HepG2 (cell line): Measurements from ENCODE around the gene PGA4. TPM values are rescaled to one million over a fixed set of nuclear protein-coding genes. Genes with fewer than 3 reads are reported as not detected.

Source experiments
- ATAC-seq: fragments of 200-7000 bp; cut with Tn5 transposase; 3 replicates; pipeline ENCODE4 v1.9.1; 2020; ENCODE audit warnings: mild to moderate bottlenecking, moderate library complexity
- BruUV-seq: library from RNA; stranded (reverse); fragments of 400-500 nt; replicated peaks from 2 replicates; lab custom pipeline; 2021; lab: Mats Ljungman, UMichigan
- CTCF ChIA-PET: fragments of 300-600 bp; formaldehyde crosslinking; extraction: SDS; loops from one replicate; lab custom pipeline; 2021; ENCODE audit warnings: low total read pairs, inconsistent platforms, low intra/inter-chr PET ratio; lab: Yijun Ruan, JAX
- POLR2A ChIA-PET: fragments of 350-600 bp; sonication (Branson Sonifier 250); formaldehyde crosslinking; loops from one replicate; lab custom pipeline; 2020; ENCODE audit warnings: antibody characterized with exemption, inconsistent platforms; lab: Yijun Ruan, JAX
- DNase-seq: peaks from one replicate; pipeline ENCODE4 v3.0.0-alpha.2; 2015; ENCODE audit warnings: low spot score
- FAIRE-seq: peaks from 3 replicates; lab custom pipeline; 2011; peaks lifted over from hg19 to GRCh38; lab: Jason Lieb, UNC
- H2AFZ ChIP-seq: one replicate; pipeline ENCODE4 v1.6.1; 2011; ENCODE audit warnings: low read length, inconsistent platforms
- H3K27ac ChIP-seq: fragments of 300-600 bp; 3 replicates; pipeline ENCODE4 v1.8.0; 2011; ENCODE audit warnings: mixed run types, mild to moderate bottlenecking, mixed read lengths, low read length, inconsistent platforms; ENCODE audit not compliant: insufficient read depth; ENCODE audit errors: extremely low read length
- H3K27me3 ChIP-seq, 2 experiments: fragments of 200-600 bp in 1 of 2; 2 replicates in 1 of 2; 3 replicates in 1 of 2; pipeline versions ENCODE4 v1.6.0 to v1.8.0; 2011; ENCODE audit warnings: low read length in 2 of 2, mild to moderate bottlenecking in 2 of 2, moderate library complexity in 2 of 2, inconsistent platforms in 1 of 2; ENCODE audit not compliant: insufficient read depth in 2 of 2, control insufficient read depth in 1 of 2
- H3K36me3 ChIP-seq, 2 experiments: fragments of 200-600 bp in 1 of 2; replicated peaks in 1 of 2; 2 replicates in 1 of 2; 3 replicates in 1 of 2; pipeline versions ENCODE4 v1.5.1 to v1.8.0; 2011; ENCODE audit warnings: low read length in 2 of 2, inconsistent platforms in 1 of 2; ENCODE audit not compliant: insufficient read depth in 2 of 2, control insufficient read depth in 1 of 2
- H3K4me1 ChIP-seq: 2 replicates; pipeline ENCODE4 v1.5.1; 2012; ENCODE audit warnings: low read length, inconsistent platforms; ENCODE audit not compliant: insufficient read depth
- H3K4me2 ChIP-seq: 2 replicates; pipeline ENCODE4 v1.6.0; 2011; ENCODE audit warnings: low read depth, low read length, inconsistent platforms
- H3K4me3 ChIP-seq, 3 experiments: fragments of 200-600 bp in 1 of 3; sonication (generic), shearing (Covaris generic) in 1 of 3; replicated peaks in 1 of 3; 2 replicates each; pipeline ENCODE4 v1.5.1; 2011 to 2016; ENCODE audit warnings: low read length in 3 of 3, inconsistent platforms in 2 of 3, low read depth in 2 of 3, mild to moderate bottlenecking in 2 of 3, control low read depth in 1 of 3, mixed read lengths in 1 of 3; ENCODE audit not compliant: insufficient read depth in 1 of 3
- H3K79me2 ChIP-seq: one replicate; pipeline ENCODE4 v1.6.1; 2011; ENCODE audit warnings: low read length, inconsistent platforms; ENCODE audit not compliant: insufficient read depth
- H3K9ac ChIP-seq: 2 replicates; pipeline ENCODE4 v1.6.0; 2011; ENCODE audit warnings: mild to moderate bottlenecking, low read depth, low read length, inconsistent platforms; ENCODE audit not compliant: insufficient read depth
- H3K9me3 ChIP-seq: 2 replicates; pipeline ENCODE4 v1.5.1; 2012; ENCODE audit warnings: mild to moderate bottlenecking, low read length
- H4K20me1 ChIP-seq: 2 replicates; pipeline ENCODE4 v1.6.0; 2011; ENCODE audit warnings: inconsistent platforms, mild to moderate bottlenecking, low read length, moderate library complexity; ENCODE audit not compliant: insufficient read depth
- AGO2 ChIP-seq: fragments of 200-400 bp; formaldehyde crosslinking; optimal IDR thresholded peaks from 2 replicates; pipeline ENCODE3; 2017; ENCODE audit warnings: mild to moderate bottlenecking, low read depth, low read length, moderate library complexity
- GATAD1 ChIP-seq: IDR thresholded peaks from 2 replicates; pipeline ENCODE4 v1.6.1; 2016; ENCODE audit warnings: missing genetic modification reagents, missing compliant biosample characterization
- KMT2B ChIP-seq: IDR thresholded peaks from 2 replicates; pipeline ENCODE4 v1.6.1; 2016; ENCODE audit warnings: missing genetic modification reagents, missing compliant biosample characterization
- POLR2AphosphoS5 ChIP-seq: IDR thresholded peaks from 2 replicates; pipeline ENCODE4 v1.6.1; 2012; ENCODE audit warnings: low read depth, low read length
- RBM22 ChIP-seq: fragments of 200-400 bp; formaldehyde crosslinking; optimal IDR thresholded peaks from 2 replicates; pipeline ENCODE3; 2017; ENCODE audit warnings: mild to moderate bottlenecking, low read length, moderate library complexity
- ZNF121 ChIP-seq: sonication (generic); formaldehyde crosslinking; IDR thresholded peaks from 2 replicates; pipeline ENCODE4 v1.5.0; 2020; ENCODE audit warnings: mild to moderate bottlenecking, missing genetic modification reagents
- WGBS: methylation state at CpG from one replicate; pipeline ENCODE4 v1.1.6; 2017; ENCODE audit warnings: low lambda C conversion rate; 5-methylcytosine and 5-hydroxymethylcytosine counted together
- in situ Hi-C: cut with HindIII; loops from 2 replicates; pipeline ENCODE4 v1.10.0; 2017; ENCODE audit warnings: low pct_unique_long_range_greater_than_20kb; ENCODE audit not compliant: extremely low pct_ligation_motif_present
- intact Hi-C: fragments of 100-400 bp; cut with micrococcal nuclease; formaldehyde crosslinking; loops from one replicate; pipeline ENCODE4 v1.10.0; 2022; ENCODE audit not compliant: unreplicated experiment
- polyA plus RNA-seq, 8 experiments: library from polyadenylated mRNA; depleted of rRNA in 3 of 8; stranded (reverse) in 7 of 8; unstranded in 1 of 8; fragments of >200 nt; fragmentation: Illumina TruSeq in 4 of 8; extraction: Trizol in 4 of 8; gene quantifications; 2 replicates each; pipeline versions ENCODE4 v1.2.1 to v1.2.3, GENCODE V29; 2011 to 2016; ENCODE audit warnings: low read depth in 4 of 8, missing spikeins in 1 of 8, mixed read lengths in 1 of 8; ENCODE audit not compliant: insufficient read depth in 1 of 8
- total RNA-seq, 5 experiments: library from RNA; depleted of rRNA; stranded (reverse); fragments of >200 nt; fragmentation: Illumina TruSeq; extraction: Trizol; gene quantifications; 2 replicates each; pipeline ENCODE4 v1.2.3, GENCODE V29; 2016; ENCODE audit warnings: low read depth in 1 of 5
- TF ChIP-seq, protein P1 (sequence below): sonication (generic); formaldehyde crosslinking; IDR thresholded peaks from 2 replicates; pipeline ENCODE4 v1.9.0; 2021; ENCODE audit warnings: missing genetic modification reagents, borderline replicate concordance
- TF ChIP-seq, protein P2 (sequence below): sonication (generic); formaldehyde crosslinking; IDR thresholded peaks from 2 replicates; pipeline ENCODE4 v1.9.0; 2021; ENCODE audit warnings: missing genetic modification reagents, borderline replicate concordance

The PGA4 gene
- total and polyA plus RNA-seq, 2 of the 13 experiments (the other 11 are each of a cell fraction or from before 2014, with no cell fraction given): not detected

DNA sequence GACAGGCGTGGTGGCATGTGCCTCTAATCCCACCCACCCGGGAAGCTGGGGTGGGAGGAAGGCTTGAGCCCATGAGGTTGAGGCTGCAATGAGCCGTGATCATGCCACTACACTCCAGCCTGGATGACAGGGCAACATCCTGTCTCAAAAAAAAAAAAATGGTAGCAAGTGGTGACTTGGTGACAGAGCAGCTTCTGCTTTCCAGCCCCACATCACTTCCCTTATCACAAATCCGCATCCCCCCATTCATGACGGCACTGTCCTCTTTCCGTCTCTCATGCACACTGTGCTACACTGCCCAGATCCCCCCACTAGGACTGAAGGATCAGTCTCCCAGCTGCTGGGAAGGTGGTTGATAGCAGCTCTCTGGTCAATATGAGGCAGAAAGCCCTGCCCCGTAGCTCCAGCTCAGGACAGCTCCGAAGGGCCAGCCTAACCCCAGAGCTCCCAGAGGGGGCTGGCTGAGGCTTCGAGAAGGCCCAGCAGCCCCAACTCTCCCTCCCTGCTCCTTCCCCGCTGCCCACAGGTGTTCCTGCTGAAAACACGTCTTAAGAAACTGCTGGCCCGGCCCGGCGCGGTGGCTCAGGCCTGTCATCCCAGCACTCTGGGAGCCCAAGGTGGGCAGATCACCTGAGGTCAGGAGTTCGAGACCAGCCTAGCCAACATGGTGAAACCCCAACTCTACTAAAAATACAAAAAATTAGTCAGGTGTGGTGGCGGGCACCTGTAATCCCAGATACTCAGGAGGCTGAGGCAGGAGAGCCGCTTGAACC, 34.7 kb downstream of the PGA4 start:
- H4K20me1 ChIP-seq: peaks cover 5% of the 10 kb centered on the region; the same call in 1 of the 2 replicates
- H3K9ac ChIP-seq: no peak overlapping the region
- no peak overlapping the region for H3K4me3 ChIP-seq
- no TSS peak for BruUV-seq
- no peak overlapping the region for H3K4me2 ChIP-seq
- no peak for FAIRE-seq
- ChIA-PET CTCF (no interaction called here), POLR2A (no interaction called here)
- no peaks in the 10 kb centered on the region for H3K9me3 ChIP-seq
- H2AFZ ChIP-seq: no peak overlapping the region
- peaks cover 9 to 36% of the 10 kb centered on the region in 2 experiments for H3K36me3 ChIP-seq
- in situ Hi-C loops: no loop called here
- 98% methylated on average over 18 of the region's 18 CpGs for WGBS
- ATAC-seq: no peak
- intact Hi-C loops: loop anchor here (10.0 kb wide), 2 partner anchors 78 to 128 kb away; partner anchors contain the start of genes DDB1 and TKFC
- H3K4me1 ChIP-seq: no peaks in the 10 kb centered on the region
- no peaks in the 10 kb centered on the region for H3K27me3 ChIP-seq
- TF ChIP-seq RBM22 (peak; percentile 13), POLR2AphosphoS5 (peak; percentile 27; the same call in 1 of the 2 replicates), GATAD1 (no peak)
- H3K79me2 ChIP-seq: no peaks in the 10 kb centered on the region
- DNase-seq: no peak
- no peak overlapping the region for H3K27ac ChIP-seq

DNA sequence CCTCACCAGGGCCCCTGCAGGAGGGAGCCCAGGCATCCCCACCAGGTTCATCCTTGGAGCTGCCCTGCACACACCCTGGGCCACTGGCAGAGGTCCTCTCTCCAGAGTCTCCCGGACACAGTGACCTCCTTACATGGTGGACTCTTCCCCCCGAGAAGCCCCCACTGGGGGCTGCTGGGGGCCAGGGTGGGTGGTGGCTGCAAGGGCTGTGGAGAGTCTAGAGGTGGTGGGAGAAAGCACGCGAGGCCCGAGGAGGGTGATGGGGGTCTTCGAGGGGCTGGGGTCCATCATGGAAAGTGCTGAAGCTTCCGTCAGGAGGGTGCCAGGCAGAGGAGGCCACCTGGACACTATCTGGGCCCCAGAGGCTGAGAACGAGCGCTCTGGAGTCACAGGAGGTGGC, 36.4 kb downstream of the PGA4 start:
- H3K9ac ChIP-seq: no peak overlapping the region
- H3K79me2 ChIP-seq: no peaks in the 10 kb centered on the region
- intact Hi-C loops: loop anchor here (10.0 kb wide), 2 partner anchors 76 to 126 kb away; partner anchors contain the start of genes DDB1 and TKFC
- ATAC-seq (no peak), FAIRE-seq (no peak), DNase-seq (no peak)
- H3K4me1 ChIP-seq: peaks cover 8% of the 10 kb centered on the region; the same call in 1 of the 2 replicates
- H3K4me3 ChIP-seq: no peak overlapping the region
- no peak overlapping the region for H3K4me2 ChIP-seq
- no peaks in the 10 kb centered on the region for H3K9me3 ChIP-seq
- H4K20me1 ChIP-seq: peaks cover 5% of the 10 kb centered on the region; the same call in 1 of the 2 replicates
- BruUV-seq: no TSS peak
- H3K27me3 ChIP-seq: no peaks in the 10 kb centered on the region
- in situ Hi-C loops: no loop called here
- TF ChIP-seq KMT2B (no peak), ZNF121 (CRISPR knock-in tag) (no peak), AGO2 (peak; percentile 82), POLR2AphosphoS5 (0 out of 2 replicates have a peak, but pooled peaks have one; percentile 13)
- TF ChIP-seq, protein P1, sequence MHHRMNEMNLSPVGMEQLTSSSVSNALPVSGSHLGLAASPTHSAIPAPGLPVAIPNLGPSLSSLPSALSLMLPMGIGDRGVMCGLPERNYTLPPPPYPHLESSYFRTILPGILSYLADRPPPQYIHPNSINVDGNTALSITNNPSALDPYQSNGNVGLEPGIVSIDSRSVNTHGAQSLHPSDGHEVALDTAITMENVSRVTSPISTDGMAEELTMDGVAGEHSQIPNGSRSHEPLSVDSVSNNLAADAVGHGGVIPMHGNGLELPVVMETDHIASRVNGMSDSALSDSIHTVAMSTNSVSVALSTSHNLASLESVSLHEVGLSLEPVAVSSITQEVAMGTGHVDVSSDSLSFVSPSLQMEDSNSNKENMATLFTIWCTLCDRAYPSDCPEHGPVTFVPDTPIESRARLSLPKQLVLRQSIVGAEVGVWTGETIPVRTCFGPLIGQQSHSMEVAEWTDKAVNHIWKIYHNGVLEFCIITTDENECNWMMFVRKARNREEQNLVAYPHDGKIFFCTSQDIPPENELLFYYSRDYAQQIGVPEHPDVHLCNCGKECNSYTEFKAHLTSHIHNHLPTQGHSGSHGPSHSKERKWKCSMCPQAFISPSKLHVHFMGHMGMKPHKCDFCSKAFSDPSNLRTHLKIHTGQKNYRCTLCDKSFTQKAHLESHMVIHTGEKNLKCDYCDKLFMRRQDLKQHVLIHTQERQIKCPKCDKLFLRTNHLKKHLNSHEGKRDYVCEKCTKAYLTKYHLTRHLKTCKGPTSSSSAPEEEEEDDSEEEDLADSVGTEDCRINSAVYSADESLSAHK (CRISPR knock-in tag): no peak
- TF ChIP-seq, protein P2, sequence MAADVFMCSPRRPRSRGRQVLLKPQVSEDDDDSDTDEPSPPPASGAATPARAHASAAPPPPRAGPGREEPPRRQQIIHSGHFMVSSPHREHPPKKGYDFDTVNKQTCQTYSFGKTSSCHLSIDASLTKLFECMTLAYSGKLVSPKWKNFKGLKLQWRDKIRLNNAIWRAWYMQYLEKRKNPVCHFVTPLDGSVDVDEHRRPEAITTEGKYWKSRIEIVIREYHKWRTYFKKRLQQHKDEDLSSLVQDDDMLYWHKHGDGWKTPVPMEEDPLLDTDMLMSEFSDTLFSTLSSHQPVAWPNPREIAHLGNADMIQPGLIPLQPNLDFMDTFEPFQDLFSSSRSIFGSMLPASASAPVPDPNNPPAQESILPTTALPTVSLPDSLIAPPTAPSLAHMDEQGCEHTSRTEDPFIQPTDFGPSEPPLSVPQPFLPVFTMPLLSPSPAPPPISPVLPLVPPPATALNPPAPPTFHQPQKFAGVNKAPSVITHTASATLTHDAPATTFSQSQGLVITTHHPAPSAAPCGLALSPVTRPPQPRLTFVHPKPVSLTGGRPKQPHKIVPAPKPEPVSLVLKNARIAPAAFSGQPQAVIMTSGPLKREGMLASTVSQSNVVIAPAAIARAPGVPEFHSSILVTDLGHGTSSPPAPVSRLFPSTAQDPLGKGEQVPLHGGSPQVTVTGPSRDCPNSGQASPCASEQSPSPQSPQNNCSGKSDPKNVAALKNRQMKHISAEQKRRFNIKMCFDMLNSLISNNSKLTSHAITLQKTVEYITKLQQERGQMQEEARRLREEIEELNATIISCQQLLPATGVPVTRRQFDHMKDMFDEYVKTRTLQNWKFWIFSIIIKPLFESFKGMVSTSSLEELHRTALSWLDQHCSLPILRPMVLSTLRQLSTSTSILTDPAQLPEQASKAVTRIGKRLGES (CRISPR knock-in tag): no peak
- TF ChIP-seq, all 625 proteins: peak for 2
- ChIA-PET POLR2A (no interaction called here), CTCF (no interaction called here)
- peaks cover 11 to 46% of the 10 kb centered on the region in 2 experiments for H3K36me3 ChIP-seq
- H2AFZ ChIP-seq: no peak overlapping the region
- no peak overlapping the region for H3K27ac ChIP-seq
- 97% methylated on average over 9 of the region's 9 CpGs for WGBS
